GM12865 (cell line): ENCODE data around the gene RAB41.

ENCODE experiments used
- DNase-seq: peaks from one replicate; pipeline ENCODE4 v3.0.0; 2010; ENCODE audit warnings: low read depth
- H3K4me3 ChIP-seq: 2 replicates; pipeline ENCODE4 v1.5.1; 2011; ENCODE audit warnings: mild to moderate bottlenecking, low read depth, low read length, control low read depth
- TF ChIP-seq, protein P1 (sequence below): IDR thresholded peaks from 2 replicates; pipeline ENCODE4 v1.5.1; 2011; ENCODE audit warnings: low read length, control low read depth, low read depth, inconsistent platforms; ENCODE audit not compliant: insufficient read depth; ENCODE audit errors: missing control alignments

RAB41 gene

DNA sequence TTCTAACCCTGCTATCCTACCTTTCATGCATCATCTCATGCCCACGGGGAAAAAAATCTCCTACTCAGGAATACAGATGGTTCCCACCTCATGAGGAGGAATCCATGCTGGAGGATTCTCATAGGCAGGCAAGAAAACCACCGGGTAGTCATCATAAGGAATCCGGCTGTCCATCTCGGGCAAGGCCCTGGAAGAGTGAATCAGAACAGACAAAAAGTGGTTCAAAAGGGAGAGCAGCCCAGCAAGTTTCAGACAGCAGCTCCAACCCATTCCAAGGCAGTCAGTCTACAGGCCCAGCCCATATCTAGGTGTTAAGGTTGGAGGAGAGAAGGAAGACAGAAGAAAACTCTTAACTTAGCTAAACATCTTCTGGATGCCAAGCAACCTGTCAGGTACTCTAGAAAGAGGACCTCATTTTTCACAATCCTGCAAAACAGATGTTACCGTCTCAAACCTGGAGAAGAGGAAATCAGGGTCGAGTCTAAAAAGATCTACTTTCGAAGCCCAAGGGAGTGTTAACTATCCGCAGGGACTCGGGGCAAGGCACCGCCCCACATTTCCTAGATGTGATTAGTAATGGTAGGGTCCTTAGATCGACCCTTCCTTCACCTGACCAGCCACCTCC is 7.3 kb downstream of the RAB41 start:
- H3K4me3 ChIP-seq, result peak overlapping the region; percentile 75
- TF ChIP-seq, protein P1, sequence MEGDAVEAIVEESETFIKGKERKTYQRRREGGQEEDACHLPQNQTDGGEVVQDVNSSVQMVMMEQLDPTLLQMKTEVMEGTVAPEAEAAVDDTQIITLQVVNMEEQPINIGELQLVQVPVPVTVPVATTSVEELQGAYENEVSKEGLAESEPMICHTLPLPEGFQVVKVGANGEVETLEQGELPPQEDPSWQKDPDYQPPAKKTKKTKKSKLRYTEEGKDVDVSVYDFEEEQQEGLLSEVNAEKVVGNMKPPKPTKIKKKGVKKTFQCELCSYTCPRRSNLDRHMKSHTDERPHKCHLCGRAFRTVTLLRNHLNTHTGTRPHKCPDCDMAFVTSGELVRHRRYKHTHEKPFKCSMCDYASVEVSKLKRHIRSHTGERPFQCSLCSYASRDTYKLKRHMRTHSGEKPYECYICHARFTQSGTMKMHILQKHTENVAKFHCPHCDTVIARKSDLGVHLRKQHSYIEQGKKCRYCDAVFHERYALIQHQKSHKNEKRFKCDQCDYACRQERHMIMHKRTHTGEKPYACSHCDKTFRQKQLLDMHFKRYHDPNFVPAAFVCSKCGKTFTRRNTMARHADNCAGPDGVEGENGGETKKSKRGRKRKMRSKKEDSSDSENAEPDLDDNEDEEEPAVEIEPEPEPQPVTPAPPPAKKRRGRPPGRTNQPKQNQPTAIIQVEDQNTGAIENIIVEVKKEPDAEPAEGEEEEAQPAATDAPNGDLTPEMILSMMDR, result no peak
- DNase-seq, result no peak

DNA sequence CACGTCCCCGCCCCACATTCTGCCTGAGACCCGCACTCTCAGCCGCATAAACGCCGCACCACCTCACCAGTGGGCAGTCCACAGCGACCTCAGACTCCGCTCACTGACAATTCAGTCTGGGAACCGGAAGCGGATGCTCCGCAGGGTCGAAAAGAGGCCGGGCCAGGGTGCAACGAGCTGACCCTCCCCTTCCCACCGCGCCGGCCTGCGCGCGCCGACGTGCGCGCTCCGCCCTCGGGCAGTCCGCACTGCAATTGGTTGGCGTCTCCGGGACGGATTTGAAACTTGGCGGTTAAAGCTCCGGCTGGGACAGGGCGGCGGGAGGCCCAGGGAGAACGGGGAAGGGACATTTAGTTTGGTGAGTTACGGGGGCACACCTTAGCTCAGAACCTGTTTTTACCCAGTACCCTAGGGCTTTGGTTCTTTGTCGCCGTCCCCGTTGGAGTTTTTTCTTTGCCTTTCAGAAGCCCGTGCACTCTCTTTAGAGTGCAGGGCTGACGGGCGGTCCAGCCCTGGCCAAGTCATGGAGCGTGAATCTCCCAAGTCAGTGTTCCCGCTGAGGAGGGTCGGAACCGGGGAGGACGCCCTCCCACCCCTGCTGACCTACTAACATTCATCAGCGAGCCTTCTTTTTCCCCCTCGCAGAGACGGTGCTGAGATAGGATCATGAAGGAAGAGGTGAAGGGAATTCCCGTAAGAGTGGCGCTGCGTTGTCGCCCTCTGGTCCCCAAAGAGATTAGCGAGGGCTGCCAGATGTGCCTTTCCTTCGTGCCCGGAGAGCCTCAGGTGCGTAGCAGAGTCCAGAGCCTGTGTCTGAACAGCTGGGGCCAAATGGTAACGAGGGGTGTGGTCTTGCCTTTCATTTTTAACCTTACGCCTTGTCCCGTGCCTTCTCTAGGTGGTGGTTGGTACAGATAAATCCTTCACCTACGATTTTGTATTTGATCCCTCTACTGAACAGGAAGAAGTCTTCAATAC is 8.1 kb downstream of the RAB41 start, which contains the start of the genes KIF4A and PDZD11:
TSS of gene KIF4A (plus strand) at position 312 of the 978 bp plus-strand sequence. CDS start at position 667, 355 bp downstream.
TSS of gene PDZD11 (minus strand) at position 135 of the 978 bp plus-strand sequence. CDS start 586 bp downstream, outside the sequence.
- DNase-seq, result peak; percentile 89
- H3K4me3 ChIP-seq, result peak within 1 kb of the TSS; percentile 75
- TF ChIP-seq, protein P1, result no peak

DNA sequence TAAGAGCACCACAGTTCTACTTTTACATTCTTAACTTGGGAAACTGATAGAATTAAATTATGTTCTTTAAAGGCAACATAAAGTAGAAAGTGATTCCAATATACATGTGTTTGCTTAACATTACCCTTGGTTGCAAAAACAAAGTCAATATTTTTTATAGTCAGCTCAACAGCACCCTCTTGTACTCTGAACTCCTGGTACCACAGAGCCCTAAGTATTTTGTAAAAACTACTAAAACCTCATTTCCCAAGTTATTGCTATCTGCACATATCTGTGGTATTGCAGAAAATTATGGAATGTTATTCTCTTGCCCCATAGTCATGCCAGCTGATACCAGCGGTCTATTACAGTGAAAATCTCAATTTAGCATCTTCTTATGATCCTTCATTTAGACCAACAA is 10.8 kb downstream of the RAB41 start:
- H3K4me3 ChIP-seq, result no peak overlapping the region
- DNase-seq, result no peak
- TF ChIP-seq, protein P1, result no peak

DNA sequence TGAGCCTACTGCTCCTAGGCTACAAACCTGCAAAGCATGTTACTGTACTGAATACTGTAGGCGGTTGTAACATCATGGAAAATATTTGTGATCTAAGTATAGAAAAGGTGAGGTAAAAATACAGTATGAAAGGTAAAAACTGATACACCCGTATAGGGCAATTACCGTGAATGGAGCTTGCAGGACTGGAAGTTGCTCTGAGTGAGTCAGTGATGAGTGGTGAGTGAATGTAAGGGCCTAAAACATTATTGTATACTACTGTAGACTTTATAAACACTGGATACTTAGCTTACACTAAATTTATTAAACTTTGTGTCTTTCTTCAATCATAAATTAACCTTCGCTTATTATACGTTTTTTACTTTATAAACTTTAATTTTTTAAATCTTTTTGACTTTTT is 11.6 kb downstream of the RAB41 start:
- no peak overlapping the region for H3K4me3 ChIP-seq
- DNase-seq, result no peak
- TF ChIP-seq, protein P1, result no peak

DNA sequence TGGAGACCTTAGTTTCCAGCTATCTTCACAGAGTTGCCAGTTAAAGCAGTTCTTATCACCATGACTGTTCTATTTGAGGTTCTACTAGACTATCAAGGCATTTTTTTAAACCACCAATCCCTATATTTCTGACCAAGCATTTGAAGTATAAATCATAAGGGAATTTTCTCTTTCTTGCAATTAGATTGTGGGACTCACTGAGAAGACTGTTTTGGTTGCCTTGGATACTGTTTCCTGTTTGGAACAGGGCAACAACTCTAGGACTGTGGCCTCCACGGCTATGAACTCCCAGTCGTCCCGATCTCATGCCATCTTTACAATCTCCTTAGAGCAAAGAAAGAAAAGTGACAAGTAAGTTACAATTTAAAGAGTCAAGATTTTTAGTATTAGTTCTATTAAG is 19.7 kb downstream of the RAB41 start:
- TF ChIP-seq, protein P1, result no peak
- H3K4me3 ChIP-seq, result no peak overlapping the region
- DNase-seq, result no peak

DNA sequence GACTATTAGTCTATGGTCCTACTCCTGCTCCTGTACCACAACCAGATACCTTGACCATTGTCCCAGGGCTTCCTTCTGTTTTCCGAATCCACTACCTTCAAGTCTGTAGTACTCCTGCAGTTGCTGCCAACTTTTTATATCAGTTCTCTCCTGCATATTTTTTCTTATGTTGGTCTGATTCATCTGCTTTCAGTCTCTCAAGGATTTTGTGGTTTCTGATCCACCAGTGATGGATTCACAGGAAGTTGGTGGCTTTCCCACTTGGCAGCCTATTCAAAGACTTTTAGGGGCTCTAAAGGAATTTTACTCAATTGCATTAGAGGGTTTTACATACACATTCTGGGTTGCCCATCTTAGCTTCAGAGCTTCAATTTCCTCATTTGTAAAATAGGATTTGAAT is 31.5 kb downstream of the RAB41 start:
- no peak overlapping the region for H3K4me3 ChIP-seq
- TF ChIP-seq, protein P1, result no peak
- DNase-seq, result no peak
